NCI-H2107 treated with DMSO at 0.1 percent for 48 hours (cell line): ENCODE results near the gene SHROOM2.
"Not testable (repeated sequence)": the region's sequence is repeated elsewhere in the genome, so short reads cannot be mapped to it uniquely, and the experiment has no call there.

Source experiments
- DNase-seq: peaks from one replicate; lab custom pipeline; 2025; ENCODE audit not compliant: unreplicated experiment; lab: John Stamatoyannopoulos, UW

The SHROOM2 gene

GRCh38 chrX:9825966-9826365, 39.7 kb downstream of the SHROOM2 start:
- DNase-seq, result no peak

- no peak for DNase-seq
Measured at GRCh38 chrX:9829308-9830267, 43.4 kb downstream of the SHROOM2 start.

- no peak for DNase-seq
Measured at GRCh38 chrX:9832811-9833210, 46.6 kb downstream of the SHROOM2 start.

GRCh38 chrX:9835585-9836210, 49.5 kb downstream of the SHROOM2 start:
- no peak for DNase-seq

- DNase-seq, result no peak
Measured at GRCh38 chrX:9842541-9842940, 56.3 kb downstream of the SHROOM2 start.

GRCh38 chrX:9844936-9845577, 58.8 kb downstream of the SHROOM2 start:
- DNase-seq, result no peak

- no peak for DNase-seq
Measured at GRCh38 chrX:9845578-9845952, 59.3 kb downstream of the SHROOM2 start.

- DNase-seq, result no peak
Measured at GRCh38 chrX:9846631-9847030, 60.4 kb downstream of the SHROOM2 start.

GRCh38 chrX:9847071-9847470, 60.8 kb downstream of the SHROOM2 start:
- no peak for DNase-seq

- DNase-seq, result peak; percentile 34
Measured at GRCh38 chrX:9848718-9849479, 62.7 kb downstream of the SHROOM2 start.

- no peak for DNase-seq
Measured at GRCh38 chrX:9851890-9852289, 65.7 kb downstream of the SHROOM2 start.

GRCh38 chrX:9853307-9853706, 67.1 kb downstream of the SHROOM2 start:
- DNase-seq, result no peak

GRCh38 chrX:9855561-9856283, 69.5 kb downstream of the SHROOM2 start:
- DNase-seq, result no peak

- no peak for DNase-seq
Measured at GRCh38 chrX:9856588-9856987, 70.4 kb downstream of the SHROOM2 start.

GRCh38 chrX:9857575-9858474, 71.6 kb downstream of the SHROOM2 start:
- no peak for DNase-seq

GRCh38 chrX:9858684-9859083, 72.5 kb downstream of the SHROOM2 start:
- not testable (repeated sequence) for DNase-seq

- no peak for DNase-seq
Measured at GRCh38 chrX:9859711-9860555, 73.7 kb downstream of the SHROOM2 start.

- DNase-seq, result no peak
Measured at GRCh38 chrX:9860826-9861225, 74.6 kb downstream of the SHROOM2 start.

GRCh38 chrX:9861711-9862110, 75.5 kb downstream of the SHROOM2 start:
- DNase-seq, result no peak
